ENCODE data around the gene ADIRF. TPM values are rescaled to one million over a fixed set of nuclear protein-coding genes. Genes with fewer than 3 reads are reported as not detected.

Gene ADIRF
- total RNA-seq (2022) (0.49 TPM in 1 of 2 replicates, not detected in the other), Bru-seq, nascent RNA (percentile 20 among the genes with signal in this experiment), BruChase-seq, experiment 1, labeled RNA remaining after a 2-hour chase (not detected), BruChase-seq, experiment 2, labeled RNA remaining after a 6-hour chase (percentile 27 among the genes with signal in this experiment)
- long read RNA-seq, result 0 reads

DNA sequence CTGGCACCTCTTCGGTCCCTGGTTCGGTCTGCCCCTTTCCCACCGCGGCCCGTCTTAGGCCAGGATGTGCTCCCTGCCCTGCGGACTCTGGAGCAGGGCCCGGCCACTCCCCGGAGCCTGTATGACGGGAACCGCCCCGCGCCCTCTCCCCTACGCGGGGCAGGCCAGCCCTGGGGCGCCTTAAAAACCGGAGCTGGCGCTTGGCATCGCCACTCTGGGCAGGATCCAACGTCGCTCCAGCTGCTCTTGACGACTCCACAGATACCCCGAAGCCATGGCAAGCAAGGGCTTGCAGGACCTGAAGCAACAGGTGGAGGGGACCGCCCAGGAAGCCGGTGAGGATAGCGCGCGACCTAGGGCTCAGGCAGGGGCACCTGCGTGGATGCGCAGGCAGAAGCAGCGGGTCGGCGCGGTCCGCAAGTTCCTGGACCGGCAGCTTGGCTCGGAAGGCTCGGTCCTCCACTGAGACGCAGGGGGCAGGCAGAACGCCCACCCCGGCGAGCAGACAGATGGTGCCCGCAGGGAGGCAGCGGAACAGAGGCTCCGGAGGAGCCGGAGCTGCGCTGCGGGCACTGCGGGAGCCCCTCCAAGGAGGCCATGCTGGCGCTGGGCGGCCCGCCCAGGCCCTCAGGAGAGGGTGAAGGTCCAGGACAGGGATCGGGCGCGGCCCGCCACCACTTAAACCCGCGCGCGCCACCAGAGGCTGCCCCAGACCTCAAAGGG lies at the start of gene ADIRF:
Gene ADIRF, plus strand, starts transcription at position 212 of the 723 bp plus-strand sequence. Its CDS starts 63 bp downstream, at position 275.
- CTCF ChIA-PET, result no interaction called here
- H3K4me3 ChIP-seq (ENCODE audit: low read depth, low read length), result no peak within 1 kb of the TSS
- H3K27ac Mint-ChIP-seq (ENCODE audit: unreplicated experiment), result peak within 1 kb of the TSS; percentile 55

DNA sequence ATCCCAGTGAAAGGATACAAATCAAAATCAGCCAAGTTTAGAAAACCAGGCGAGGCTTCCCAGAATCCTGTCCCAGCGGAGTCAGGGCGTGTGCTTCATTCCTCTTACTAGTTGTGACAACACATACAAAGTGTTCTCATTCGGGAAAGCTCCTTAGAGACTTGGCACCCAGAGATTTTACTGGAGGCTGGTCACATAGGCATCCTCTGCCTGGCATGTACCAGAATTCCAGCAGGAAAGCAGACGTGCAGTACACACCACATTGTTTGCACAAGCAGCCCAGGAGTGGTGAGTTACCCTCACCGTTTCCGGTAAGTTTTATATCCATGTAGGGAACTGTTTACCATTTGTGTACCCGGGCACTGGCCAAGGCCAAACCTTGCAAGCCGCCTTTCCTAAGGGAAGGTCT lies 45.7 kb upstream of the ADIRF start:
- H3K27me3 ChIP-seq (replicated peaks; ENCODE audit: control insufficient read depth, insufficient read depth, low read length), result no peaks in the 10 kb centered on the region
- no peak overlapping the region for H3K4me3 ChIP-seq (ENCODE audit: low read depth, low read length)
- BruUV-seq (replicated peaks), result no TSS peak
- DNase-seq, result no peak
- Mint-ChIP-seq H3K36me3 (ENCODE audit: insufficient read depth, unreplicated experiment) (peaks cover 30% of the 10 kb centered on the region), H3K9me3 (ENCODE audit: unreplicated experiment) (no peaks in the 10 kb centered on the region), H3K4me1 (ENCODE audit: low read depth, unreplicated experiment) (no peaks in the 10 kb centered on the region), H3K27ac (ENCODE audit: unreplicated experiment) (no peak overlapping the region), H3K4me3 (ENCODE audit: unreplicated experiment) (no peak overlapping the region), H3K27me3 (ENCODE audit: insufficient read depth, unreplicated experiment) (no peaks in the 10 kb centered on the region)
- ChIA-PET POLR2A (no interaction called here), CTCF (no interaction called here)
- no peaks in the 10 kb centered on the region for H3K9me3 ChIP-seq
- peaks cover 2% of the 10 kb centered on the region; the same call in 1 of the 2 replicates for H3K36me3 ChIP-seq (ENCODE audit: control insufficient read depth, insufficient read depth, low read length)
- no peaks in the 10 kb centered on the region for H3K4me1 ChIP-seq
- TF ChIP-seq, protein P1, sequence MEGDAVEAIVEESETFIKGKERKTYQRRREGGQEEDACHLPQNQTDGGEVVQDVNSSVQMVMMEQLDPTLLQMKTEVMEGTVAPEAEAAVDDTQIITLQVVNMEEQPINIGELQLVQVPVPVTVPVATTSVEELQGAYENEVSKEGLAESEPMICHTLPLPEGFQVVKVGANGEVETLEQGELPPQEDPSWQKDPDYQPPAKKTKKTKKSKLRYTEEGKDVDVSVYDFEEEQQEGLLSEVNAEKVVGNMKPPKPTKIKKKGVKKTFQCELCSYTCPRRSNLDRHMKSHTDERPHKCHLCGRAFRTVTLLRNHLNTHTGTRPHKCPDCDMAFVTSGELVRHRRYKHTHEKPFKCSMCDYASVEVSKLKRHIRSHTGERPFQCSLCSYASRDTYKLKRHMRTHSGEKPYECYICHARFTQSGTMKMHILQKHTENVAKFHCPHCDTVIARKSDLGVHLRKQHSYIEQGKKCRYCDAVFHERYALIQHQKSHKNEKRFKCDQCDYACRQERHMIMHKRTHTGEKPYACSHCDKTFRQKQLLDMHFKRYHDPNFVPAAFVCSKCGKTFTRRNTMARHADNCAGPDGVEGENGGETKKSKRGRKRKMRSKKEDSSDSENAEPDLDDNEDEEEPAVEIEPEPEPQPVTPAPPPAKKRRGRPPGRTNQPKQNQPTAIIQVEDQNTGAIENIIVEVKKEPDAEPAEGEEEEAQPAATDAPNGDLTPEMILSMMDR (IDR thresholded peaks at IDR 0.05; ENCODE audit: insufficient read depth in 1 of 2, low read depth in 1 of 2, low read length in 1 of 2, severe bottlenecking in 1 of 2, unreplicated experiment in 1 of 2), result no peak
- intact Hi-C loops (cut with micrococcal nuclease; ENCODE audit: unreplicated experiment), result no loop called here

More for the DNA sequence above, at the start of gene ADIRF:
- H3K4me1 Mint-ChIP-seq (ENCODE audit: low read depth, unreplicated experiment), result peaks cover 34% of the 10 kb centered on the region
- H3K9me3 Mint-ChIP-seq (ENCODE audit: unreplicated experiment), result no peaks in the 10 kb centered on the region
- intact Hi-C loops (cut with micrococcal nuclease; ENCODE audit: unreplicated experiment), result no loop called here
- Histone ChIP-seq H3K36me3 (ENCODE audit: control insufficient read depth, insufficient read depth, low read length) (no peaks in the 10 kb centered on the region), H3K4me1 (peaks cover 38% of the 10 kb centered on the region), H3K9me3 (no peaks in the 10 kb centered on the region), H3K27me3 (replicated peaks; ENCODE audit: control insufficient read depth, insufficient read depth, low read length) (no peaks in the 10 kb centered on the region)
- POLR2A ChIA-PET, result no interaction called here
- no TSS peak for BruUV-seq (replicated peaks)
- peak in 1 of 2 experiments; percentile 31 for DNase-seq
- H3K36me3 Mint-ChIP-seq (ENCODE audit: insufficient read depth, unreplicated experiment), result peaks cover 33% of the 10 kb centered on the region
- no peaks in the 10 kb centered on the region for H3K27me3 Mint-ChIP-seq (ENCODE audit: insufficient read depth, unreplicated experiment)
- peak within 1 kb of the TSS; percentile 96 for H3K4me3 Mint-ChIP-seq (ENCODE audit: unreplicated experiment)
- TF ChIP-seq, protein P1 (IDR thresholded peaks at IDR 0.05; ENCODE audit: insufficient read depth in 1 of 2, low read depth in 1 of 2, low read length in 1 of 2, severe bottlenecking in 1 of 2, unreplicated experiment in 1 of 2), result no peak

DNA sequence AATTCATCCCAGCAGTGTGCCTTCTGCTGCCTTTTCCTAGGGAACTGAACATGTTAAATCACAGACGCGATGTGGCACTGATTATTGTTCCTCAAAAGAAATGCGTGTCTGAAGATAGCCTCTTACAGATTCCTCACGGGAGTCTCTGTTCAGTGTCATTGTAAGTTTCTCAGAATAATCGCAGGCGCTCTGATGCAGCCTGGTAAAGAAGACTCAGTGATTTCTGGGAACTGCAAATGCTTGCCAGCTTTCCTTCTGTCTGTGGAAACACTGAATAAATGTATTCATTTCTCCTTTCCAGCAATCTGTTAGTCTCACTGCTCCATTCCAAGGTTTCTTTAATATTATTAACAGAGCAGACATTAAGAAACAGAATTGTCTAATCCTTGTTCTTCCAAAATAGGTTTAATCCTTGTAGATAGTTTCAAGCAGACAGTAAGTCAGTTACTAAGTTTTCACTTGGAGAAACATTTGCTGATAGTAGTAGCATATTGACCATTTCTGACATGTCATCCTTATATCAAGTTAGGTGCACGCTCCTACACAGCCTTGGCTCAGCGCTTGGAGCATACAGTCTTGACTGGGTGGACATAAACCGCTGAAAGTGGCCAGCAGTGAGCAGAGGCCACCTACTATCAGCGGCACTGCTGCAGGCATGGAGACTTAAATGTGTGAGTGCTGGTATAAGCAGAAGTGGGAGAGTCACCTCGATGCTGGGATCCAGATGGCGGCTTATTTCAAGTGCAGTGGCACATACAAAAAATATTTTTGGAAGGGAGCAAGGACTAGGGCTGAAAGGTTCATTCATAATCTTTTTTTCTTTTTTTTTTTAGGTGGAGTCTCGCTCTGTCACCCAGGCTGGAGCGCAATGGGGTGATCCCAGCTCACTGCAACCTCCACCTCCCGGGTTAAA lies 38.6 kb upstream of the ADIRF start:
- Histone ChIP-seq H3K4me3 (ENCODE audit: low read depth, low read length) (no peak overlapping the region), H3K27me3 (replicated peaks; ENCODE audit: control insufficient read depth, insufficient read depth, low read length) (no peaks in the 10 kb centered on the region), H3K36me3 (ENCODE audit: control insufficient read depth, insufficient read depth, low read length) (no peaks in the 10 kb centered on the region), H3K4me1 (peaks cover 8% of the 10 kb centered on the region; the same call in 1 of the 2 replicates), H3K9me3 (no peaks in the 10 kb centered on the region)
- Mint-ChIP-seq H3K27me3 (ENCODE audit: insufficient read depth, unreplicated experiment) (no peaks in the 10 kb centered on the region), H3K4me3 (ENCODE audit: unreplicated experiment) (no peak overlapping the region), H3K4me1 (ENCODE audit: low read depth, unreplicated experiment) (no peaks in the 10 kb centered on the region), H3K36me3 (ENCODE audit: insufficient read depth, unreplicated experiment) (peaks cover 17% of the 10 kb centered on the region), H3K9me3 (ENCODE audit: unreplicated experiment) (no peaks in the 10 kb centered on the region), H3K27ac (ENCODE audit: unreplicated experiment) (no peak overlapping the region)
- POLR2A ChIA-PET, result no interaction called here
- intact Hi-C loops (cut with micrococcal nuclease; ENCODE audit: unreplicated experiment), result no loop called here
- BruUV-seq (replicated peaks), result no TSS peak
- TF ChIP-seq, protein P1 (IDR thresholded peaks at IDR 0.05; ENCODE audit: insufficient read depth in 1 of 2, low read depth in 1 of 2, low read length in 1 of 2, severe bottlenecking in 1 of 2, unreplicated experiment in 1 of 2), result no peak
- DNase-seq, result no peak
- CTCF ChIA-PET, result no interaction called here
